RWPE2 (cell line): ENCODE data around the gene GLIS2.

Experiments used
- ATAC-seq: fragments of 200-7000 bp; cut with Tn5 transposase; 3 replicates; pipeline ENCODE4 v1.9.1; 2021; ENCODE audit warnings: low read depth
- DNase-seq: peaks from one replicate; pipeline ENCODE4 v3.0.0-alpha.2; 2020; ENCODE audit warnings: low spot score
- H3K27ac ChIP-seq: fragments of 450-650 bp; 2 replicates; pipeline ENCODE4 v1.5.1; 2017; ENCODE audit warnings: mild to moderate bottlenecking; ENCODE audit not compliant: poor library complexity, severe bottlenecking
- H3K27me3 ChIP-seq: fragments of 250-450 bp; sonication (Bioruptor Pico); 2 replicates; pipeline ENCODE4 v1.5.1; 2021; ENCODE audit warnings: mild to moderate bottlenecking, moderate library complexity; ENCODE audit not compliant: insufficient read depth, poor library complexity, severe bottlenecking
- H3K36me3 ChIP-seq: fragments of 250-450 bp; sonication (Bioruptor Pico); 2 replicates; pipeline ENCODE4 v1.5.1; 2020; ENCODE audit warnings: low read depth, mild to moderate bottlenecking, moderate library complexity
- H3K4me1 ChIP-seq: fragments of 250-450 bp; sonication (Bioruptor Pico); 2 replicates; pipeline ENCODE4 v1.5.1; 2021; ENCODE audit warnings: mild to moderate bottlenecking, moderate library complexity; ENCODE audit not compliant: insufficient read depth, poor library complexity, severe bottlenecking
- H3K4me3 ChIP-seq: fragments of 250-450 bp; sonication (Bioruptor Pico); 2 replicates; pipeline ENCODE4 v1.5.1; 2021; ENCODE audit warnings: mild to moderate bottlenecking, moderate library complexity; ENCODE audit not compliant: severe bottlenecking
- H3K9me3 ChIP-seq: fragments of 250-450 bp; sonication (Bioruptor Pico); 2 replicates; pipeline ENCODE4 v1.5.1; 2021; ENCODE audit warnings: mild to moderate bottlenecking, moderate library complexity; ENCODE audit not compliant: severe bottlenecking
- CTCF ChIP-seq: fragments of 450-650 bp; IDR thresholded peaks from one replicate; pipeline ENCODE4 v1.5.1; 2017; ENCODE audit warnings: mild to moderate bottlenecking, moderate library complexity; ENCODE audit not compliant: poor library complexity, severe bottlenecking

Gene GLIS2

GRCh38 chr16:4293822-4294457, 21.9 kb upstream of the GLIS2 start:
- no peaks in the 10 kb centered on the region for H3K36me3 ChIP-seq
- DNase-seq (peak; percentile 70), ATAC-seq (peak; percentile 91)
- no peaks in the 10 kb centered on the region for H3K27me3 ChIP-seq
- H3K4me3 ChIP-seq: no peak overlapping the region
- peak overlapping the region; percentile 68 for H3K27ac ChIP-seq
- H3K9me3 ChIP-seq: no peaks in the 10 kb centered on the region
- no peak for TF ChIP-seq CTCF
- H3K4me1 ChIP-seq: peaks cover 49% of the 10 kb centered on the region

GRCh38 chr16:4295581-4295980, 20.3 kb upstream of the GLIS2 start:
- no peak for TF ChIP-seq CTCF
- no peaks in the 10 kb centered on the region for H3K27me3 ChIP-seq
- DNase-seq (no peak), ATAC-seq (no peak)
- H3K36me3 ChIP-seq: no peaks in the 10 kb centered on the region
- no peak overlapping the region for H3K4me3 ChIP-seq
- peak overlapping the region; percentile 68 for H3K27ac ChIP-seq
- H3K9me3 ChIP-seq: no peaks in the 10 kb centered on the region
- peaks cover 41% of the 10 kb centered on the region for H3K4me1 ChIP-seq

- Histone ChIP-seq H3K27ac (peak overlapping the region; percentile 97), H3K4me3 (no peak overlapping the region), H3K4me1 (peaks cover 39% of the 10 kb centered on the region), H3K36me3 (peaks cover 10% of the 10 kb centered on the region), H3K27me3 (no peaks in the 10 kb centered on the region), H3K9me3 (no peaks in the 10 kb centered on the region)
- no peak for ATAC-seq
- no peak for DNase-seq
- TF ChIP-seq CTCF: no peak
Observed at GRCh38 chr16:4297480-4297879, 18.4 kb upstream of the GLIS2 start.

- Histone ChIP-seq H3K27me3 (no peaks in the 10 kb centered on the region), H3K4me3 (no peak overlapping the region), H3K4me1 (peaks cover 29% of the 10 kb centered on the region), H3K36me3 (peaks cover 12% of the 10 kb centered on the region), H3K9me3 (no peaks in the 10 kb centered on the region), H3K27ac (peak overlapping the region; percentile 97)
- no peak for TF ChIP-seq CTCF
- DNase-seq (peak; percentile 98), ATAC-seq (peak; percentile 97)
Observed at GRCh38 chr16:4298761-4299522, 16.9 kb upstream of the GLIS2 start.

- H3K27ac ChIP-seq: peak overlapping the region; percentile 97
- no peaks in the 10 kb centered on the region for H3K27me3 ChIP-seq
- H3K36me3 ChIP-seq: peaks cover 19% of the 10 kb centered on the region
- no peak for TF ChIP-seq CTCF
- no peak for DNase-seq
- ATAC-seq: no peak
- peaks cover 23% of the 10 kb centered on the region for H3K4me1 ChIP-seq
- no peaks in the 10 kb centered on the region for H3K9me3 ChIP-seq
- no peak overlapping the region for H3K4me3 ChIP-seq
Observed at GRCh38 chr16:4301177-4301576, 14.7 kb upstream of the GLIS2 start.
